Esophagus squamous epithelium (tissue), 5 donors: ENCODE data around the gene SPOPL. TPM values are rescaled to one million over a fixed set of nuclear protein-coding genes. Genes with fewer than 3 reads are reported as not detected.
"Not testable (repeated sequence)": the region's sequence is repeated elsewhere in the genome, so short reads cannot be mapped to it uniquely, and the experiment has no call there.

Source experiments
- DNase-seq: peaks from one replicate; lab custom pipeline; 2025; lab: John Stamatoyannopoulos, UW
- H3K27ac ChIP-seq, 4 donors: fragments of 200-600 bp; sonication (generic); one replicate each; pipeline ENCODE4 v1.5.1; 2016 to 2019; ENCODE audit warnings: mild to moderate bottlenecking in 1 of 4
- H3K27me3 ChIP-seq, 4 donors: fragments of 200-600 bp; sonication (generic); 1 replicate in 3 of 4; 2 replicates in 1 of 4; pipeline versions ENCODE4 v1.5.1 to v1.6.0; 2017 to 2021; ENCODE audit warnings: antibody characterized with exemption in 1 of 4
- H3K36me3 ChIP-seq, 3 donors: fragments of 200-600 bp; sonication (generic); one replicate each; pipeline ENCODE4 v1.5.1; 2016 to 2019
- H3K4me1 ChIP-seq, 3 donors: fragments of 200-600 bp; sonication (generic); one replicate each; pipeline ENCODE4 v1.5.1; 2017 to 2019
- H3K4me3 ChIP-seq, 4 donors: fragments of 200-600 bp; sonication (generic); 1 replicate in 3 of 4; 2 replicates in 1 of 4; pipeline ENCODE4 v1.5.1; 2016 to 2019; ENCODE audit warnings: mild to moderate bottlenecking in 2 of 4, moderate library complexity in 1 of 4
- H3K9me3 ChIP-seq, 3 donors: fragments of 200-600 bp; sonication (generic); one replicate each; pipeline ENCODE4 v1.5.1; 2016 to 2019
- POLR2A ChIP-seq, 4 donors: fragments of 450-650 bp; IDR thresholded peaks; one replicate each; pipeline ENCODE4 v1.6.1; 2017; ENCODE audit warnings: antibody characterized with exemption in 4 of 4, mild to moderate bottlenecking in 4 of 4, moderate library complexity in 3 of 4
- WGBS, 2 donors: methylation state at CpG; one replicate each; pipeline ENCODE4 v1.1.5; 2018; 5-methylcytosine and 5-hydroxymethylcytosine counted together
- intact Hi-C: fragments of 100-400 bp; cut with DNase I; formaldehyde crosslinking; loops from one replicate; pipeline ENCODE4 v1.15.0; 2022
- total RNA-seq, 4 donors: library from RNA; depleted of rRNA; stranded (reverse); fragments of >200 nt; gene quantifications; one replicate each; pipeline ENCODE4 v1.1.0, GENCODE V29; 2016
- TF ChIP-seq, protein P1 (sequence below), 6 experiments: fragments of 450-650 bp in 4 of 6; fragments of 200-600 bp in 2 of 6; sonication (generic) in 2 of 6; IDR thresholded peaks; one replicate each; pipeline ENCODE4 v1.5.1; 2016 to 2019; ENCODE audit warnings: antibody characterized with exemption in 6 of 6, mild to moderate bottlenecking in 4 of 6, moderate library complexity in 4 of 6
- donor health status: DM: yes; HTN: yes; CAD: no.

SPOPL gene
- total RNA-seq, 4 donors from 2014 or later = 8.4 to 21.2 (median 13.3) TPM

DNA sequence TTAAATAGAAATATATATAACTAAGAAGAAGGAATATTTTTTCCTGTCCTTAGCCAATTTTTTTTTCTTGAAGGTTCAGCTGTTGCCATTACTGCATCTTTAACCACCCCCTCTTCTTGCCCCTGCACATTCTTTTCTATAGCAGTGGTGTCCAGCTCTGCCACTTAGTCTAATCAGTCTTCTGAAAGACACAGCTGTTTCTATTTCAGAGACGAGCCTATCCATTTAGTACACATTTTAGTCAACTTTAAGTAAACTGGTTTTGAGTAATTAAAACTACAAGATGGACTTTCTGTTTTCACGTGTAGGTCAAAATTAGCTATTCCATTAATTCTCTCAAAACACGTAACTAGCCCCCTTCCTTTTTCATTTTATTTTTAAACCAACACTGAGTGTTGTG lies 21.0 kb downstream of the SPOPL start:
- 54 to 87% methylated on average over 3 of the region's 3 CpGs for WGBS, 2 donors
- TF ChIP-seq POLR2A (IDR thresholded peaks at IDR 0.05) = no peak
- TF ChIP-seq, protein P1, sequence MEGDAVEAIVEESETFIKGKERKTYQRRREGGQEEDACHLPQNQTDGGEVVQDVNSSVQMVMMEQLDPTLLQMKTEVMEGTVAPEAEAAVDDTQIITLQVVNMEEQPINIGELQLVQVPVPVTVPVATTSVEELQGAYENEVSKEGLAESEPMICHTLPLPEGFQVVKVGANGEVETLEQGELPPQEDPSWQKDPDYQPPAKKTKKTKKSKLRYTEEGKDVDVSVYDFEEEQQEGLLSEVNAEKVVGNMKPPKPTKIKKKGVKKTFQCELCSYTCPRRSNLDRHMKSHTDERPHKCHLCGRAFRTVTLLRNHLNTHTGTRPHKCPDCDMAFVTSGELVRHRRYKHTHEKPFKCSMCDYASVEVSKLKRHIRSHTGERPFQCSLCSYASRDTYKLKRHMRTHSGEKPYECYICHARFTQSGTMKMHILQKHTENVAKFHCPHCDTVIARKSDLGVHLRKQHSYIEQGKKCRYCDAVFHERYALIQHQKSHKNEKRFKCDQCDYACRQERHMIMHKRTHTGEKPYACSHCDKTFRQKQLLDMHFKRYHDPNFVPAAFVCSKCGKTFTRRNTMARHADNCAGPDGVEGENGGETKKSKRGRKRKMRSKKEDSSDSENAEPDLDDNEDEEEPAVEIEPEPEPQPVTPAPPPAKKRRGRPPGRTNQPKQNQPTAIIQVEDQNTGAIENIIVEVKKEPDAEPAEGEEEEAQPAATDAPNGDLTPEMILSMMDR (IDR thresholded peaks at IDR 0.05) = no peak
- H3K27ac ChIP-seq = no peak overlapping the region
- peaks cover 0 to 15% (median 0%) of the 10 kb centered on the region in 3 donors for H3K4me1 ChIP-seq
- intact Hi-C loops = no loop called here
- no peak overlapping the region for H3K4me3 ChIP-seq
- no peaks in the 10 kb centered on the region for H3K27me3 ChIP-seq
- peaks cover 0 to 14% (median 5%) of the 10 kb centered on the region in 3 donors for H3K36me3 ChIP-seq
- no peak for DNase-seq
- peaks cover 0 to 8% (median 0%) of the 10 kb centered on the region in 3 donors for H3K9me3 ChIP-seq

DNA sequence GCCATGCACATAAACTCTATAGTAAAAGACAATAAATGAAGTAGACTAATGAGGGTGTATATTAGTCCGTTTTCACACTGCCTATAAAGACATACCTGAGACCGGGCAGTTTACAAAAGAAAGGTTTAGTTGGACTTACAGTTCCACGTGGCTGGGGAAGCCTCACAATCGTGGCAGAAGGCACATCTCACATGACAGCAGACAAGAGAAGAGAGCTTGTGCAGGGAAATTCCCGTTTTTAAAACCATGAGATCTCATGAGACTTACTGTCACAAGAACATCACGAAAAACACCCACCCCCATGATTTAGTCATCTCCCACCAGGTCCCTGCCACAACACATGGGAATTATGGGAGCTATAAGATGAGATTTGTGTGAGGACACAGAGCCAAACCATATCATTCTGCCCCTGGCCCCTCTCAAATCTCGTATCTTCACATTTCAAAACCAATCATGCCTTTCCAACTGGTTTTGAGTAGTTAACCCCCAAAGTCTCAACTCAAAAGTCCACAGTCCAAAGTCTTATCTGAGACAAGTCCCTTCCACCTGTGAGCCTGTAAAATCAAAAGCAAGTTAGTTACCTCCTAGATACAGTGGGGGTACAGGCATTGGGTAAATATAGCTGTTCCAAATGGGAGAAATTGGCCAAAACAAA lies 21.6 kb downstream of the SPOPL start:
- H3K4me3 ChIP-seq, DNase-seq, H3K27me3 ChIP-seq, intact Hi-C loops, H3K9me3 ChIP-seq, H3K27ac ChIP-seq: not testable (repeated sequence)
- WGBS, 2 donors = 81 to 82% methylated on average over 7 of the region's 7 CpGs
- Histone ChIP-seq H3K36me3 (peaks cover 0 to 14% (median 5%) of the 10 kb centered on the region in 3 donors), H3K4me1 (peaks cover 0 to 14% (median 0%) of the 10 kb centered on the region in 3 donors)

DNA sequence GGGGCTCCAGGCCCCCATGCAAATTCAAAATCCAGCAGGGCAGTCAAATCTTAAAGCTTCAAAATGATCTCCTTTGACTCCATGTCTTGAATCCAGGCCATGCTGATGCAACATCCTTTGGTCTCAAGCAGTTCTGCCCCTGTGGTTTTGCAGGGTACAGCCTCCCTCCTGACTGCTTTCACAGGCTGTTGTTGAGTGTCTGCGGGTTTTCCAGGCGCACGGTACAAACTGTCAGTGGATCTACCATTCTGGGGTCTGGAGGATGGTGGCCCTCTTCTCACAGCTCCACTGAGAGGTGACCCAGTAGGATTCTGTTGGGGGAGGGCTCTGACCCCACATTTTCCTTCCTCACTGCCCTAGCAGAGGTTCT lies 22.1 kb downstream of the SPOPL start:
- DNase-seq, intact Hi-C loops, H3K4me1 ChIP-seq, H3K27ac ChIP-seq, H3K4me3 ChIP-seq, H3K27me3 ChIP-seq, H3K9me3 ChIP-seq: not testable (repeated sequence)
- WGBS, 2 donors = 86% methylated on average over 3 of the region's 3 CpGs; no CpG with 5 or more reads in 1 of the 2 donors
- peaks cover 0 to 14% (median 5%) of the 10 kb centered on the region in 3 donors for H3K36me3 ChIP-seq

DNA sequence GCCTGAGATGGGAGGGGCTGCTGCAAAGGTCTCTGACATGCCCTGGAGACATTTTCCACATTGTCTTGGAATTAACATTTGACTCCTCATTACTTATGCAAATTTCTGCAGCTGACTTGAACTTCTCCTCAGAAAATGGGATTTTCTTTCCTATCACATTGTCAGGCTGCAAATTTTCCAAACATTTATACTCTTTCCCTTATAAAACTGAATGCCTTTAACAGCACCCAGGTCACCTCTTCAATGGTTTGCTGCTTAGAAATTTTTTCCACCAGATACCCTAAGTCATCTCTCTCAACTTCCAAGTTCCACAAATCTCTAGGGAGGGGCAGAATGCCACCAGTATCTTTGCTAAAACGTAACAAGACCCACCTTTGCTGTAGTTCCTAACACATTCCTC lies 22.8 kb downstream of the SPOPL start:
- H3K36me3 ChIP-seq = peaks cover 0 to 14% (median 5%) of the 10 kb centered on the region in 3 donors
- DNase-seq, H3K9me3 ChIP-seq, H3K4me1 ChIP-seq, H3K27me3 ChIP-seq, intact Hi-C loops, H3K27ac ChIP-seq, H3K4me3 ChIP-seq: not testable (repeated sequence)
- 95 to 100% methylated on average over 1 of the region's 1 CpG for WGBS, 2 donors

DNA sequence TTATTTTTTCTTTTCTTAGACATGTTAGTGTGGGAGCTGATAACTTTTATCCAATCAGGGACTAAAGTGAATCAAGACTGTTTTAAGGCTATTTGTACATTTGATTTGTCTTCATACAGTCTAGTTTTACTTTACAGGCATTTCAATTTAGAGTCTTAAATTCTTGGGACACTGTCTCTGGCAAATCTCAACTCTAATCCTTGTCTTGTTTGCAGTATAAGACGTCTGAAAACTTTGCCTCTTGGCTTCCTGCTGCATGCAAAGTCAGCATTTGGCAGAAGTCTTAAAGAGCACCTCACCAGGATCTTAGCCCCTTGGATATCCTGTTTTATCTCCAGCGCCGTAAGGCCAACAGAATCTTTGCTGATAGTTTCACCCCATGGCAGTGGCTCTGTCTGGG lies 30.3 kb downstream of the SPOPL start:
- intact Hi-C loops = no loop called here
- H3K36me3 ChIP-seq = peaks cover 0 to 2% (median 0%) of the 10 kb centered on the region in 3 donors
- WGBS, 2 donors = 38 to 67% methylated on average over 3 of the region's 3 CpGs
- no peak for DNase-seq
- TF ChIP-seq POLR2A (IDR thresholded peaks at IDR 0.05) = no peak
- TF ChIP-seq, protein P1 (IDR thresholded peaks at IDR 0.05) = no peak
- H3K27me3 ChIP-seq = no peaks in the 10 kb centered on the region
- H3K27ac ChIP-seq = no peak overlapping the region
- H3K4me1 ChIP-seq = peaks cover 2 to 30% (median 3%) of the 10 kb centered on the region in 3 donors
- no peak overlapping the region for H3K4me3 ChIP-seq
- no peaks in the 10 kb centered on the region for H3K9me3 ChIP-seq

DNA sequence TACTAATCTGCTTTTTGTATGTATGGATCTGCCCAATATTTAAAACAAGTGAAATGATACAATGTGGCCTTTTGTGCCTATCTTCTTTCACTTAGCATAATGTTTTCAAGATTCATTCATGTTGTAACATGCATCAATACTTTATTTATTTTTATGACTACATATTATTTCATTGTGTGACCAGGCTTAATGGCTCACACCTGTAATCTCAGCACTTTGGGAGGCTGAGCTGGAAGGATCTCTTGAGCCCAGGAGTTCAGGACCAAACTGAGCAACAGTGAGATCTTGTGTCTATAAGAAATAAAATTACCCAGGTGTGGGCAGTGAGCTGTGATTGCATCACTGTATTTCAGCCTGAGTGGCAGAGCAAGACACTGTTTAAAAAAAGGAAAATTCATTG lies 33.2 kb downstream of the SPOPL start:
- Histone ChIP-seq H3K4me3 (no peak overlapping the region), H3K4me1 (peaks cover 2 to 31% (median 3%) of the 10 kb centered on the region in 3 donors), H3K9me3 (peaks cover 0 to 3% (median 0%) of the 10 kb centered on the region in 3 donors), H3K27me3 (no peaks in the 10 kb centered on the region), H3K36me3 (peaks cover 0 to 21% (median 0%) of the 10 kb centered on the region in 3 donors), H3K27ac (no peak overlapping the region)
- intact Hi-C loops = no loop called here
- no peak for DNase-seq
- no peak for TF ChIP-seq POLR2A (IDR thresholded peaks at IDR 0.05)
- TF ChIP-seq, protein P1 (IDR thresholded peaks at IDR 0.05) = no peak
